Common myeloid progenitor, CD34-positive (primary cell): ENCODE results near the gene MBOAT1.

Source experiments
- CTCF ChIA-PET: fragments of 350-600 bp; sonication (Branson Sonifier 250); formaldehyde crosslinking; loops from one replicate; lab custom pipeline; 2021; ENCODE audit warnings: antibody characterized with exemption; lab: Charles Lee
- POLR2A ChIA-PET: fragments of 350-600 bp; sonication (Branson Sonifier 250); formaldehyde crosslinking; loops from one replicate; lab custom pipeline; 2021; ENCODE audit warnings: antibody characterized with exemption; lab: Charles Lee
- DNase-seq, 3 donors: peaks; one replicate each; pipeline versions ENCODE4 v3.0.0 to v3.0.0-alpha.2; 2013
- H3K27ac ChIP-seq, 2 experiments: 1 replicate in 1 of 2; 2 replicates in 1 of 2; pipeline ENCODE4 v1.7.0; 2013; ENCODE audit warnings: inconsistent platforms in 2 of 2, low read length in 2 of 2, mild to moderate bottlenecking in 2 of 2, low read depth in 1 of 2, moderate library complexity in 1 of 2; ENCODE audit not compliant: severe bottlenecking in 2 of 2, insufficient read depth in 1 of 2, poor library complexity in 1 of 2
- H3K27me3 ChIP-seq, 5 experiments: replicated peaks in 2 of 5; 1 replicate in 3 of 5; 2 replicates in 2 of 5; pipeline versions ENCODE4 v1.6.1 to v1.7.0; 2013; ENCODE audit warnings: low read length in 4 of 5, mild to moderate bottlenecking in 2 of 5, moderate library complexity in 2 of 5, inconsistent platforms in 1 of 5; ENCODE audit not compliant: insufficient read depth in 5 of 5, control insufficient read depth in 4 of 5
- H3K36me3 ChIP-seq, 4 experiments: 1 replicate in 2 of 4; 2 replicates in 2 of 4; pipeline versions ENCODE4 v1.6.1 to v1.7.0; 2013; ENCODE audit warnings: low read length in 3 of 4, control low read depth in 1 of 4, mild to moderate bottlenecking in 1 of 4; ENCODE audit not compliant: control insufficient read depth in 4 of 4, insufficient read depth in 4 of 4
- H3K4me1 ChIP-seq, 4 experiments: 1 replicate in 3 of 4; 2 replicates in 1 of 4; pipeline versions ENCODE4 v1.6.1 to v1.7.1; 2013; ENCODE audit warnings: low read length in 3 of 4, mild to moderate bottlenecking in 3 of 4, control low read depth in 1 of 4, inconsistent platforms in 1 of 4, moderate library complexity in 1 of 4; ENCODE audit not compliant: control insufficient read depth in 4 of 4, insufficient read depth in 4 of 4; ENCODE audit errors: control extremely low read depth in 1 of 4
- H3K4me3 ChIP-seq, 7 experiments: 1 replicate in 4 of 7; 2 replicates in 3 of 7; pipeline versions ENCODE4 v1.5.1 to v1.7.0; 2013; ENCODE audit warnings: mild to moderate bottlenecking in 7 of 7, low read length in 6 of 7, moderate library complexity in 6 of 7, inconsistent platforms in 2 of 7, low read depth in 2 of 7, control low read depth in 1 of 7; ENCODE audit not compliant: insufficient read depth in 4 of 7, control insufficient read depth in 1 of 7; ENCODE audit errors: extremely low read depth in 1 of 7
- H3K9me3 ChIP-seq, 5 experiments: 1 replicate in 4 of 5; 2 replicates in 1 of 5; pipeline versions ENCODE4 v1.6.1 to v1.7.1; 2013; ENCODE audit warnings: low read length in 4 of 5, mild to moderate bottlenecking in 2 of 5, inconsistent platforms in 1 of 5, low read depth in 1 of 5, moderate library complexity in 1 of 5; ENCODE audit not compliant: control insufficient read depth in 4 of 5, insufficient read depth in 2 of 5; ENCODE audit errors: control extremely low read depth in 1 of 5
- WGBS: methylation state at CpG from one replicate; pipeline ENCODE4 v1.1.5; 2013; ENCODE audit not compliant: insufficient coverage; 5-methylcytosine and 5-hydroxymethylcytosine counted together

MBOAT1 gene

GRCh38 chr6:20112241-20112640 lies 100.0 kb downstream of the MBOAT1 start:
- H3K9me3 ChIP-seq, result no peaks in the 10 kb centered on the region
- H3K4me1 ChIP-seq, result peaks cover 0 to 9% (median 3%) of the 10 kb centered on the region in 4 experiments
- H3K4me3 ChIP-seq, result no peak overlapping the region
- DNase-seq, result peak; percentile 25 to 64 (median 53)
- ChIA-PET POLR2A (no interaction called here), CTCF (interaction anchor here (3.7 kb wide), 1 partner anchor 13 kb away, joined by 38 read pairs; no protein-coding TSS in a partner anchor)
- no peak overlapping the region for H3K27ac ChIP-seq
- WGBS, result 80% methylated on average over 1 of the region's 5 CpGs
- peaks cover 12 to 52% (median 29%) of the 10 kb centered on the region in 4 experiments for H3K36me3 ChIP-seq
- no peaks in the 10 kb centered on the region for H3K27me3 ChIP-seq

DNA sequence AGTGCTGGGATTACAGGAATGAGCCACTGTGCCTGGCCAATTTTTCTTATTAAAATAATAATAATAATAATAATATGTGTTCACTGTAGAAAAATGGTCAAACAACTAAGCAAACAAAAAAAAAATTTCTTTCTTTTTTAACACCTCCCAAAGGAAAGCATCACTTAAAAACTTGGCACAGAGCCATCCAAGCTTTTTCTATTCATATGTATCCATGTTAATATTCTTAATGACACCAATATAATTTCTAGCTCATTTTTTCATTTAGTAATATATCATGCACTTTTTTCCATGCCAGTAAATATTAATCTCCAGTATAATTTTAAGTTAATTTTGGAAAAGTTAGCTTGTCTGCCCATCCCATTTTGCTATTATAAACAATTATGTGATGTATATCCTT lies 101.8 kb downstream of the MBOAT1 start:
- CTCF ChIA-PET, result interaction anchor here (0.9 to 3.7 kb wide), 4 partner anchors 11 to 36 kb away, joined by 3 to 38 read pairs (median 6); no protein-coding TSS in a partner anchor
- peaks cover 0 to 9% (median 3%) of the 10 kb centered on the region in 4 experiments for H3K4me1 ChIP-seq
- H3K4me3 ChIP-seq, result no peak overlapping the region
- no peaks in the 10 kb centered on the region for H3K9me3 ChIP-seq
- DNase-seq, result no peak
- no peak overlapping the region for H3K27ac ChIP-seq
- POLR2A ChIA-PET, result no interaction called here
- H3K36me3 ChIP-seq, result peaks cover 9 to 54% (median 27%) of the 10 kb centered on the region in 4 experiments
- H3K27me3 ChIP-seq, result no peaks in the 10 kb centered on the region

- peak overlapping the region; percentile 42 to 80 for H3K27ac ChIP-seq
- CTCF ChIA-PET, result interaction anchor here (1.4 to 3.7 kb wide), 4 partner anchors 11 to 17 kb away, joined by 6 to 38 read pairs (median 7); no protein-coding TSS in a partner anchor
- POLR2A ChIA-PET, result no interaction called here
- 91% methylated on average over 4 of the region's 6 CpGs for WGBS
- H3K4me1 ChIP-seq, result peaks cover 0 to 9% (median 3%) of the 10 kb centered on the region in 4 experiments
- H3K9me3 ChIP-seq, result no peaks in the 10 kb centered on the region
- peak; percentile 76 to 87 (median 80) for DNase-seq
- peak overlapping the region in 1 of 7 experiments; percentile 16 for H3K4me3 ChIP-seq
- peaks cover 9 to 52% (median 25%) of the 10 kb centered on the region in 4 experiments for H3K36me3 ChIP-seq
- H3K27me3 ChIP-seq, result no peaks in the 10 kb centered on the region
Measured at GRCh38 chr6:20109526-20109925, 102.7 kb downstream of the MBOAT1 start.

DNA sequence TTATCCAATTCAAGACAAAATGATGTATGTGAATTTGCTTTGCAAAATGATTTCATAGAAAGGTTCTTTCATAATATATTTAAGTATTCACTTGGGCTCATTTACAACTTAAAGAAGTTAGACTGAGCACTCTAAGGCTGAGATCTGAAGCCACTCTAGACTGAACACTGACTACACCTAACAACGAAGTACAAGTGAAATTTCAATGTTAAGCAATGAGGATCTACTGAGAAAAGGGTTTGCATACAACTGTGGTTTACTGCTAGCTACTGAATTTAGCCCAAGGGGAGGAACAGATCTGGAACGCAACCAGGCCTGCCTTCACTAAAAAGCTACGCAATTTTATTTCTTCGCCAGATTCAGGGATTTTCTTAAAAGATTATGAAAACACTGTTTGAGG lies 106.4 kb downstream of the MBOAT1 start:
- no peak overlapping the region for H3K27ac ChIP-seq
- peaks cover 0 to 9% (median 3%) of the 10 kb centered on the region in 4 experiments for H3K4me1 ChIP-seq
- no peak for DNase-seq
- no peaks in the 10 kb centered on the region for H3K9me3 ChIP-seq
- no peak overlapping the region for H3K4me3 ChIP-seq
- peaks cover 13 to 61% (median 32%) of the 10 kb centered on the region in 4 experiments for H3K36me3 ChIP-seq
- WGBS, result 100% methylated on average over 3 of the region's 4 CpGs
- POLR2A ChIA-PET, result no interaction called here
- no peaks in the 10 kb centered on the region for H3K27me3 ChIP-seq
- CTCF ChIA-PET, result interaction anchor here (2.1 kb wide), 1 partner anchor 8 kb away, joined by 7 read pairs; no protein-coding TSS in a partner anchor

DNA sequence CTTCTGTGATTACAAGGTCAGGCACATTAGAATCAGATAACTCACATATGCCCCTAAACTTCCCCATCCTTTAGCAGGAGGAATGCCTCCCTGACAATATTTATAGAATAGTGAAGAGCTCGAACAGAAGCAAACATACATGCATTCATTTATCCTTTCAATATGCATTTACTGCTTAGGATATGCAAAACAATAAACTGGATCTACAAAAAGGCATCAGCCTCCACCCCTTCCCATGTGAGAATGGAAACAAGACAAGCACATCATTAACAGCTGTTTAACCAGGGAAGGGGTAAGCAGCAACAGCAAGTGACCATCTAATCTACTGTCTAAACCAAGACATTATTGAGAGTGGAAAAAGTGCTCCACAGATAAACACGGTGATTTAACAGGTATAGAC lies 107.6 kb downstream of the MBOAT1 start:
- no peaks in the 10 kb centered on the region for H3K27me3 ChIP-seq
- no peak for DNase-seq
- ChIA-PET POLR2A (no interaction called here), CTCF (interaction anchor here (0.9 to 1.1 kb wide), 2 partner anchors 12 to 14 kb away, joined by 3 read pairs; no protein-coding TSS in a partner anchor)
- peaks cover 13 to 64% (median 36%) of the 10 kb centered on the region in 4 experiments for H3K36me3 ChIP-seq
- peaks cover 0 to 9% (median 3%) of the 10 kb centered on the region in 4 experiments for H3K4me1 ChIP-seq
- no peak overlapping the region for H3K27ac ChIP-seq
- H3K4me3 ChIP-seq, result no peak overlapping the region
- H3K9me3 ChIP-seq, result no peaks in the 10 kb centered on the region
- 100% methylated on average over 1 of the region's 2 CpGs for WGBS

DNA sequence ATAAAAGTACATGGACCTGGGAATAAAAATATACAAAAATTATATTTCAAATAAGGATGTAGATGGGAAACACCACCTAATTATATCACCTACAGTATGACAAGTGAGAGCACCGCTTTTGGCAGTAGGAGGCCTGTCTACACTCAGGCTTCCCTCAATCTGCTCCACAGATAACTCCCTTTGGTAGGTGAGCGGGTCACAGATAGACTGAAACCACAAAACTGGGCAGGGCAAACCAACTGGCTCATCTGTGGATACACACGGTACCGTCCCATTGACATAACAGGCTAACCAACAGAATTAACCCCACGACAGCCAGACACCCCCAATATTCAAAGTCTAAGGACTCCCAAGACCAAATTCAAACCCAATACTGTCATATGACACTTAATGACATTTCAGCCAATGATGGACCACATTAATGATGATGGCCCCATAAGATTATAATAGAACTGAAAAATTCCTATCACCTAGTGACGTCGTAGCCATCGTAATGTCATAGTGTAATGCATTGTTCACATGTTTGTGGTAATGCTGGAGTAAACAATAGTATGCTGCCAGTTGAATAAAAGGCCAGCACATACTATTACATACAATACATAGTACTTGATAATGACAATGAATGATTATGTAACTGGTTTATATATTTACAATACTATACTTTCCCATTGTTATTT lies 109.7 kb downstream of the MBOAT1 start:
- Histone ChIP-seq H3K27me3 (no peaks in the 10 kb centered on the region), H3K4me1 (no peaks in the 10 kb centered on the region), H3K36me3 (peaks cover 10 to 55% (median 26%) of the 10 kb centered on the region in 4 experiments), H3K4me3 (no peak overlapping the region), H3K9me3 (no peaks in the 10 kb centered on the region), H3K27ac (no peak overlapping the region)
- peak in 1 of 3 donors; percentile 7 for DNase-seq
- WGBS, result 100% methylated on average over 2 of the region's 8 CpGs
- POLR2A ChIA-PET, result no interaction called here
- CTCF ChIA-PET, result interaction anchor here (1.8 kb wide), 1 partner anchor 25 kb away, joined by 4 read pairs; no protein-coding TSS in a partner anchor

DNA sequence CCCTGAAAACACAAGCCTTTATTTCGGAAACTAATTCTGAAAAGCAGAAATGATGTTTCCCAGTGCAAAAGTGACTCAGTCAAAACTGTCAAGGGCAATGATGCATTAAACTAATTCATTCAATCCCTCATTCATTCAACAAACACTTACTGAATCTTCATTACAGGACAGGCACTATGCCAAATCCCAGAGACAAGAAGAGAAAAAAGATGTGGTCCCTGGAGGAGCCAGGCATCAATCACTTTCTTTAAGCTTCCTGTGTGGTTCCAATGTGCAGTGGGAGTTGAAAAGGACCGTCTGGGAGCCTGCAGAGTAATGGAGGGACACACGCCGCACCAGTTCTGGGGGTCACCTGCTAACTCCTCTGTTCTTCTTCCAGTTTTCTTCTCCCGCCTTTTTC lies 113.1 kb downstream of the MBOAT1 start:
- ChIA-PET CTCF (interaction anchor here (1.5 to 2.4 kb wide), 2 partner anchors 7 to 11 kb away, joined by 6 to 7 read pairs; no protein-coding TSS in a partner anchor), POLR2A (no interaction called here)
- Histone ChIP-seq H3K4me1 (no peaks in the 10 kb centered on the region), H3K27me3 (no peaks in the 10 kb centered on the region), H3K27ac (no peak overlapping the region), H3K9me3 (no peaks in the 10 kb centered on the region), H3K36me3 (peaks cover 8 to 34% (median 22%) of the 10 kb centered on the region in 4 experiments), H3K4me3 (no peak overlapping the region)
- no peak for DNase-seq
- 96% methylated on average over 4 of the region's 5 CpGs for WGBS
